IPS-NIHi11 (cell line): ENCODE results near the gene TNRC6B.
"Not testable (repeated sequence)": the region's sequence is repeated elsewhere in the genome, so short reads cannot be mapped to it uniquely, and the experiment has no call there.

Experiments used
- DNase-seq: peaks from one replicate; pipeline ENCODE4 v3.0.0; 2012; ENCODE audit warnings: mixed read lengths, low spot score

TNRC6B gene

GRCh38 chr22:40289991-40290459 lies 112.3 kb downstream of the TNRC6B start:
- DNase-seq = no peak

GRCh38 chr22:40290516-40290915 lies 112.8 kb downstream of the TNRC6B start:
- DNase-seq = no peak

GRCh38 chr22:40294696-40295095 lies 117.0 kb downstream of the TNRC6B start:
- DNase-seq = no peak

GRCh38 chr22:40300316-40300715 lies 122.6 kb downstream of the TNRC6B start:
- no peak for DNase-seq

- DNase-seq = no peak
These were observed 123.4 kb downstream of the TNRC6B start for GRCh38 chr22:40300884-40301672.

GRCh38 chr22:40302149-40302548 lies 124.4 kb downstream of the TNRC6B start:
- no peak for DNase-seq

- DNase-seq = no peak
These were observed 127.9 kb downstream of the TNRC6B start for GRCh38 chr22:40305625-40306024.

GRCh38 chr22:40308999-40309573 lies 131.4 kb downstream of the TNRC6B start:
- DNase-seq = no peak

- DNase-seq = no peak
These were observed 131.9 kb downstream of the TNRC6B start for GRCh38 chr22:40309631-40310030.

- no peak for DNase-seq
These were observed 132.5 kb downstream of the TNRC6B start for GRCh38 chr22:40310081-40310767.

GRCh38 chr22:40310768-40311120 lies 133.0 kb downstream of the TNRC6B start:
- DNase-seq = no peak

GRCh38 chr22:40311646-40312045 lies 133.9 kb downstream of the TNRC6B start:
- DNase-seq = not testable (repeated sequence)

- DNase-seq = no peak
These were observed 134.3 kb downstream of the TNRC6B start for GRCh38 chr22:40312050-40312449.

GRCh38 chr22:40313007-40313406 lies 135.3 kb downstream of the TNRC6B start:
- no peak for DNase-seq

GRCh38 chr22:40314041-40314440 lies 136.3 kb downstream of the TNRC6B start:
- no peak for DNase-seq

- no peak for DNase-seq
These were observed 143.0 kb downstream of the TNRC6B start for GRCh38 chr22:40320687-40321086.

- DNase-seq = no peak
These were observed 144.3 kb downstream of the TNRC6B start for GRCh38 chr22:40322021-40322420.

GRCh38 chr22:40322818-40323447 lies 145.2 kb downstream of the TNRC6B start:
- no peak for DNase-seq

- no peak for DNase-seq
These were observed 146.0 kb downstream of the TNRC6B start for GRCh38 chr22:40323681-40324171.

GRCh38 chr22:40324468-40325305 lies 147.0 kb downstream of the TNRC6B start:
- DNase-seq = no peak

- DNase-seq = no peak
These were observed 147.6 kb downstream of the TNRC6B start for GRCh38 chr22:40325315-40325714.
